ENCODE results near the gene RIMS4.

RIMS4 gene

GRCh38 chr20:44810391-44811149 lies at the start of gene RIMS4:
RIMS4 (minus strand) TSS chr20:44810546; CDS start chr20:44810271, 275 bp downstream.
- DNase-seq (ENCODE audit: low read depth in 3 of 3) = no peak

- DNase-seq (ENCODE audit: low read depth in 3 of 3) = no peak
These were observed 48.4 kb upstream of the RIMS4 start for GRCh38 chr20:44858606-44859360.

- no peak for DNase-seq (ENCODE audit: low read depth in 3 of 3)
These were observed 46.6 kb upstream of the RIMS4 start for GRCh38 chr20:44856856-44857448.

GRCh38 chr20:44856442-44856841 lies 46.1 kb upstream of the RIMS4 start:
- DNase-seq (ENCODE audit: low read depth in 3 of 3) = no peak

GRCh38 chr20:44851545-44851944 lies 41.2 kb upstream of the RIMS4 start:
- no peak for DNase-seq (ENCODE audit: low read depth in 3 of 3)

- DNase-seq (ENCODE audit: low read depth in 3 of 3) = no peak
These were observed 40.5 kb upstream of the RIMS4 start for GRCh38 chr20:44850837-44851236.

- DNase-seq (ENCODE audit: low read depth in 3 of 3) = no peak
These were observed 39.9 kb upstream of the RIMS4 start for GRCh38 chr20:44850272-44850671.

- DNase-seq (ENCODE audit: low read depth in 3 of 3) = no peak
These were observed 39.4 kb upstream of the RIMS4 start for GRCh38 chr20:44849703-44850102.

- DNase-seq (ENCODE audit: low read depth in 3 of 3) = no peak
These were observed 38.1 kb upstream of the RIMS4 start for GRCh38 chr20:44848254-44849015.

- DNase-seq (ENCODE audit: low read depth in 3 of 3) = no peak
These were observed 33.5 kb upstream of the RIMS4 start for GRCh38 chr20:44843876-44844275.

GRCh38 chr20:44841955-44842354 lies 31.6 kb upstream of the RIMS4 start:
- DNase-seq (ENCODE audit: low read depth in 3 of 3) = no peak

- no peak for DNase-seq (ENCODE audit: low read depth in 3 of 3)
These were observed 30.5 kb upstream of the RIMS4 start for GRCh38 chr20:44840826-44841225.

GRCh38 chr20:44839481-44839880 lies 29.1 kb upstream of the RIMS4 start:
- no peak for DNase-seq (ENCODE audit: low read depth in 3 of 3)

GRCh38 chr20:44838521-44838920 lies 28.2 kb upstream of the RIMS4 start:
- no peak for DNase-seq (ENCODE audit: low read depth in 3 of 3)

GRCh38 chr20:44837946-44838345 lies 27.6 kb upstream of the RIMS4 start:
- DNase-seq (ENCODE audit: low read depth in 3 of 3) = no peak

- DNase-seq (ENCODE audit: low read depth in 3 of 3) = no peak
These were observed 26.3 kb upstream of the RIMS4 start for GRCh38 chr20:44836601-44837120.

- no peak for DNase-seq (ENCODE audit: low read depth in 3 of 3)
These were observed 25.4 kb upstream of the RIMS4 start for GRCh38 chr20:44835661-44836221.

- no peak for DNase-seq (ENCODE audit: low read depth in 3 of 3)
These were observed 24.8 kb upstream of the RIMS4 start for GRCh38 chr20:44835116-44835515.

GRCh38 chr20:44834693-44835092 lies 24.3 kb upstream of the RIMS4 start:
- no peak for DNase-seq (ENCODE audit: low read depth in 3 of 3)

- no peak for DNase-seq (ENCODE audit: low read depth in 3 of 3)
These were observed 23.1 kb upstream of the RIMS4 start for GRCh38 chr20:44833437-44833836.

GRCh38 chr20:44832724-44833123 lies 22.4 kb upstream of the RIMS4 start:
- DNase-seq (ENCODE audit: low read depth in 3 of 3) = no peak
